Measurements from ENCODE around the gene UNC93A. TPM values are rescaled to one million over a fixed set of nuclear protein-coding genes. Genes with fewer than 3 reads are reported as not detected.

The UNC93A gene
- total and polyA plus RNA-seq, 2 donors (not counting 3 experiments of a cell fraction or from before 2014, with no cell fraction given): not detected

Other genes with a start within 250 kb of the UNC93A start
- gene CCR6, start 168.2 kb upstream of the UNC93A start, total RNA-seq: not detected in 2 replicates
- gene CCR6, start 168.2 kb upstream of the UNC93A start, polyA plus RNA-seq: not detected in 2 replicates
- not detected in 2 replicates for gene GPR31, start 133.3 kb upstream of the UNC93A start, total RNA-seq
- not detected in 2 replicates for gene GPR31, start 133.3 kb upstream of the UNC93A start, polyA plus RNA-seq
- not detected in 2 replicates for gene TTLL2, start 33.8 kb downstream of the UNC93A start, total RNA-seq
- gene TTLL2, start 33.8 kb downstream of the UNC93A start, polyA plus RNA-seq: not detected in 2 replicates